Stimulated activated CD4-positive, alpha-beta T cell treated with anti-CD3 and anti-CD28 coated beads, Interleukin-1b, Interleukin-23, amount 100 ng/mL, for 48 hours (primary cell): ENCODE measurements around the gene AGPAT2.
"Not testable (repeated sequence)": the region's sequence is repeated elsewhere in the genome, so short reads cannot be mapped to it uniquely, and the experiment has no call there.

Experiments used
- DNase-seq: peaks from one replicate; pipeline ENCODE4 v3.0.0-alpha.2; 2020

AGPAT2 gene

GRCh38 chr9:136643596-136644342 lies 43.5 kb downstream of the AGPAT2 start:
- no peak for DNase-seq

GRCh38 chr9:136642439-136642921 lies 44.8 kb downstream of the AGPAT2 start:
- no peak for DNase-seq

- no peak for DNase-seq
Measured at GRCh38 chr9:136640171-136641111, 46.8 kb downstream of the AGPAT2 start.

GRCh38 chr9:136634904-136635303 lies 52.4 kb downstream of the AGPAT2 start:
- no peak for DNase-seq

DNA sequence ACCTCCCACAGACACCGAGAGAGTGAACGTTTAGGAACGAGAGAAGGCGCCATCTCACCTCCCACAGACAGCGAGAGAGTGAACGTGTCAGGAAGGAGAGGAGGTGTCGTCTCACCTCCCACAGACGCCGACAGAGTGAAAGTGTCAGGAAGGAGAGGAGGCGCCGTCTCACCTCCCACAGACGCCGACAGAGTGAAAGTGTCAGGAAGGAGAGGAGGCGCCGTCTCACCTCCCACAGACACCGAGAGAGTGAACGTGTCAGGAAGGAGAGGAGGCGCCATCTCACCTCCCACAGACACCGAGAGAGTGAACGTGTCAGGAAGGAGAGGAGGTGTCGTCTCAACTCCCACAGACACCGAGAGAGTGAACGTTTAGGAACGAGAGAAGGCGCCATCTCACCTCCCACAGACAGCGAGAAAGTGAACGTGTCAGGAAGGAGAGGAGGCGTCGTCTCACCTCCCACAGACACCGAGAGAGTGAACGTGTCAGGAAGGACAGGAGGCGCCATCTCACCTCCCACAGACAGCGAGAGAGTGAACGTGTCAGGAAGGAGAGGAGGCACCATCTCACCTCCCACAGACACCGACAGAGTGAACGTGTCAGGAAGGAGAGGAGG lies 54.7 kb downstream of the AGPAT2 start:
- not testable (repeated sequence) for DNase-seq

- DNase-seq = not testable (repeated sequence)
Measured at GRCh38 chr9:136632072-136632471, 55.2 kb downstream of the AGPAT2 start.

GRCh38 chr9:136631038-136632000 lies 55.9 kb downstream of the AGPAT2 start:
- peak; percentile 78 for DNase-seq

DNA sequence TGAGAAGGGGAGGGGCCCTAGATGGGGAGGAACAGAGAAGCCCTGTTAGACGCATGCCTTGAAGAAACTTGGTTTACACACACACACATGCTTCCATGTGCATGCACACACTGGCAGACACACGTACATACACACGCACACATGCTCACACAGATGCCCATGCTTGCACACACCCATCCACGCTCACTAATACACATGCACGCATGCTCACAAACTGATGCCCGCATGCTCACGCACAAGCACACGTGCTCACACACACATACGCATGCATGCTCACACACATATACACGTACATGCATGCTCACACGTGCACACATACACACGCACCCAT lies 56.6 kb downstream of the AGPAT2 start:
- DNase-seq = no peak

GRCh38 chr9:136629879-136630661 lies 57.2 kb downstream of the AGPAT2 start:
- DNase-seq = peak; percentile 62

DNA sequence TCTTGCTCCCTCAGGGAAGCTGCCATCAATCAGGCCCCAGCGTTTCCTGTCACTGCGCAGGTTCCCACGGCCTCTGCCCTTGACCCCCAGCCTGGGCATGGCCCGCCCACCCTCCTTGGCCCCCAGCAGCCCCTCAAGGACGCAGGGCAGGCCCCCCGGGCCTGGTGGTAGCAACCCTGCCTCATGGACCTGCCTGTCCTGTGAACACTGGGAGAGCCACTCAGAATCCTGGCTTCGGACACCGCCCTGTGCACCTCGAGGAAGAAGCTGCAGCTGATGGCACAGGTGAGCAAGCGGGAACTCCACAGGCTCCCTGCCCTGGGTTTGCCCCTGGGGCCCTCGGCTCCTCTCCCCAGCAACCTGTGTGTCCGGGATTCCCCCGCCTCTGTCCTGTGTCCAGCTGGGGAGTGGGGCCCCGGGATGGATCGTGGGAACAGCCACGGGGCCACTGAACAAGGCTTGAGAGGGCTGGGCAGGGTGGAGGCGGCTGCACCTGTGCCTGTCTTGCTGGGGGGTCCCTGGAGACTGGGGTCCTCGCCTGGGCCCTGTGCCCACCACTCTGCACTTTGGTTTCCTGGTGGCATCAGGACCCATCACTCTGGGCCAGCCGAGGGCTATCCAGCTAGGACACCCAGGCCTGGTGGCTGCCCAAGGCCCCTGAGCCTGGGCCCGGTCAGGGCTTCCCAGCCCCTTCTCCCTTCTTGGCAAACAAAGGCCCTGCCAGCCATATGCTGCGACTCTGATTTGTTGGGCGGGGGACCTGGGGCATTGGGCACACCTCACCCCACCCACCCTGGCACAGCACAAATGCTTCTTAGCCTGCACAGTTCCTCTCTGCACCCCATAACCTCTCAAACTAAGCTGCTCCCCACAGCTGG lies 58.0 kb downstream of the AGPAT2 start:
- DNase-seq = no peak

GRCh38 chr9:136628268-136628667 lies 59.0 kb downstream of the AGPAT2 start:
- DNase-seq = no peak

- DNase-seq = no peak
Measured at GRCh38 chr9:136627703-136628102, 59.6 kb downstream of the AGPAT2 start.

DNA sequence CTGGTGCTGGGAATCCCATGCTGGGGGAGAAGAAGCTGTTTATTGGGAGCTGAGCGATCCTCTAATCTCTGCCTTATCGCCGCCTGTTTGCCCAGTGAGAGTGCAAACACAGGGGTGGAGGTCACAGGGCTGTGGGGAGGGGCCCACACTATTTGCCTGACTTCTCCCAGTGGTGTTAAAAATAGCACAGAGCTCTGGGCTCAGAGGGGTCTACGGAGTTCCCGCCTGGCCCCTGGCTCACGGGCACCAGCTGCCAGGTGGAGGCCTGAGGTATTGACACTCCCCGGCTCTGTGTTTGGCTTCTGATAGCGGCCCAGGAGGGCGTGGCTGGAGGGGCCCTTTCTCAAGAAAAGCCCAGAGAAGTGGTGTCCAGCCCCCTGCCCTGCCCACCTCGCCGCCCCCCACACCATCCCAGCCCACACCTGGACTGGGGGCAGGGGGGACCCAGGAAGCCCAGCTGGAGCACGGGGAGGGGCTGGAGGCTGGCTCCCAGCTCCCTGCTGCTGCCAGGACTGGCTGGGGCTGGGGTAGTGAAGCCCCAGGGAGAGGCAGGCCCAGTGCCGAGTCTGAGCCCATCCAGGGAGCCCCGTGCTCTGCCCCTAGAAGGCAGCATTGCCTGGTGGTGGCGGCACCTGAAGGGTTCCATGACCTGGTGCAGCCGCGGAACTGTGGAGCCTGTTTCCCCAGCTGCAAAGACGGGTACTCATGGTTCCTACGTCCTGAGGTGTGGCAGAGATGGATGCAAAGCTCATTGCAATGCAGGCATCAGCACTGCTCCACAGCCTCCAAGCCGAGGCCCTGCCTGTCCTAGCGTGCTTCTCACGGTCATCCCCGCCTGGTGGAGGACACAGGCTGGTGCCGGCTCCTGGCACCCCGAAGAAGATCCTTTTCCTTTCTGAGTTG lies 60.3 kb downstream of the AGPAT2 start:
- DNase-seq = no peak

- DNase-seq = no peak
Measured at GRCh38 chr9:136626066-136626725, 61.1 kb downstream of the AGPAT2 start.

DNA sequence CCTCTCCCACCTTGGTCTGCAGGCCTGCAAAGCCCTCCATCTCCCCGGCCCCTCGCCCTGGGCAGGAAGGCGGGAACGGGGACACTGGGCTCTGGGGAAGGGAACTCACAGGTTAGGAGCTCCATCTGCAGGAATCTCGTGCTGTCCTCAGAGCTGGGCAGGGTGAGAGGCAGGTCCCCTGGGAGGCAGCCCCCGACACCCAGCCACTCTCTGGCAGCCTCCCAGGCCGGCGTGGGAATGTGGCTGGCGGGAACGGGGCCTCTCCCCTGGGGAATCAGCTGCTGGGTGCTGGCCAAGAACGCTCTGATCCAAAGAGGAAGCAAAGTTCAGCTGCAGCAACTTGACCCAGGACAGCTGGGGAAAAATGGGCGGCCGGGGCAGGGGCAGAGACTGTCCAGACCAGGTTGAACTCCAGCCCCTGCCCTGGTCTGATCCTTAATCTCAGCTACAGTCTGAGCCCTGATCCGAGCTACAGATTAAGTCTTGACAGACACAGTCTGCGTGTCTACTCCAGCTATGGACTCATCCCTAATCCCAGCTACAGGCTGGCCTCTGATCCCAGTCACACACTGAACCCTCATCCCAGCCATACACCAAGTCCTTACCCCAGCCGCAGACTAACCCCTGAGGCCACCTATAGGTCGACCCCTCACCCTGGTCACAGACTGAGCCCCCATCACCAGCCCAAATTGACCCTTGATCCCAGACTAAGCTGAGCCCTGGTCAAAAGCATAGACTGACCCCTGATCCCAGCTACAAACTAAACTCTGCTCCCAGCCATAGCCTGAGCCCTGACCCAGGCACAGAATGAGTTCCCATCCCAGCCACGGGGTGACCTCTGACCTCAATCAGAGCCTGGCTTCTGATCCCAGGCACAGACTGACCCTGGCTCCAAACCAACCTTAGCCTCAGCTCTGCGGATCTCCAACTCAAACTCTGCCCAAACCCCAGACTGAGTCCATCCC lies 61.9 kb downstream of the AGPAT2 start:
- DNase-seq = no peak

- DNase-seq = no peak
Measured at GRCh38 chr9:136624184-136624951, 62.9 kb downstream of the AGPAT2 start.

DNA sequence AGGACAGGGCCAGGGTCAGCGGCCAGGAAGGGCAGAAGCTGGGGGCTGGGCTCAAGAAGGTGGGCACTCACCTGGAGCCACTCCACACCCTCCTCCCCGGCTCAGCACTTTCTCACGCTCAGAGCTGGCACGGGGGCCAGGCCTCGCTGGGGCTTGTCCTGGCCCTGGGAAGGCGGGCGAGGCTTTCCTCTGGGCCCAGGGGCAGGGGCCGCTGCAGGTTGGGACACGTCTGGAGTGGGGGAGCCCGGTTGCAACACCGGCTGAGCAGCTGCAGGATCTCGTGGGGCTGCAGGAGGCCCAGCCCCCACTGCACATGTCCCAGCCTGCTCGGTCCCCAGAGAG lies 63.4 kb downstream of the AGPAT2 start:
- DNase-seq = no peak
